H1 (cell line): ENCODE measurements around the gene MBOAT2. TPM values are rescaled to one million over a fixed set of nuclear protein-coding genes. Genes with fewer than 3 reads are reported as not detected.

Source experiments
- CTCF ChIA-PET: fragments of 300-600 bp; sonication (Branson Sonifier 250); formaldehyde crosslinking; loops from one replicate; lab custom pipeline; 2021; ENCODE audit not compliant: partially characterized antibody; lab: Charles Lee
- POLR2A ChIA-PET: fragments of 300-600 bp; sonication (Branson Sonifier 250); formaldehyde crosslinking; loops from one replicate; lab custom pipeline; 2021; ENCODE audit warnings: inconsistent platforms; ENCODE audit not compliant: partially characterized antibody; lab: Charles Lee
- DNase-seq, 2 experiments: peaks; one replicate each; pipeline versions ENCODE4 v3.0.0 to v3.0.0-alpha.2; 2010 to 2022; ENCODE audit warnings: low spot score in 2 of 2, low read depth in 1 of 2, mixed read lengths in 1 of 2
- FAIRE-seq: peaks from 2 replicates; lab custom pipeline; 2011; peaks lifted over from hg19 to GRCh38; lab: Jason Lieb, UNC
- H2AFZ ChIP-seq: 2 replicates; pipeline ENCODE4 v1.8.1; 2012; ENCODE audit warnings: low read length, inconsistent platforms
- H2AK5ac ChIP-seq: 2 replicates; pipeline ENCODE4 v1.6.1; 2013; ENCODE audit warnings: low read depth, low read length
- H2BK120ac ChIP-seq: replicated peaks from 2 replicates; pipeline ENCODE3; 2013; ENCODE audit warnings: low read depth, low read length, inconsistent platforms
- H2BK12ac ChIP-seq: 2 replicates; pipeline ENCODE4 v1.6.1; 2013; ENCODE audit warnings: low read depth, low read length
- H2BK15ac ChIP-seq: 2 replicates; pipeline ENCODE4 v1.6.1; 2013; ENCODE audit warnings: low read length
- H2BK20ac ChIP-seq: 2 replicates; pipeline ENCODE4 v1.6.1; 2013; ENCODE audit warnings: low read length
- H2BK5ac ChIP-seq: 2 replicates; pipeline ENCODE4 v1.6.1; 2013; ENCODE audit warnings: low read depth, low read length
- H3K14ac ChIP-seq: 2 replicates; pipeline ENCODE4 v1.6.1; 2013; ENCODE audit warnings: inconsistent platforms; ENCODE audit not compliant: insufficient read length
- H3K18ac ChIP-seq: 2 replicates; pipeline ENCODE4 v1.6.1; 2013; ENCODE audit warnings: low read length; ENCODE audit errors: extremely low read depth
- H3K23ac ChIP-seq: 2 replicates; pipeline ENCODE4 v1.6.1; 2013; ENCODE audit warnings: inconsistent platforms; ENCODE audit not compliant: insufficient read length
- H3K23me2 ChIP-seq: 2 replicates; pipeline ENCODE4 v1.6.1; 2013; ENCODE audit warnings: low read depth, low read length
- H3K27ac ChIP-seq: 2 replicates; pipeline ENCODE4 v1.6.1; 2011; ENCODE audit warnings: low read depth, low read length, inconsistent platforms
- H3K27me3 ChIP-seq, 4 experiments: replicated peaks in 1 of 4; 1 replicate in 1 of 4; 2 replicates in 3 of 4; pipeline versions ENCODE4 v1.6.1 to v1.8.1; 2011 to 2013; ENCODE audit warnings: low read length in 3 of 4, mild to moderate bottlenecking in 3 of 4, inconsistent platforms in 2 of 4, mixed read lengths in 2 of 4, moderate library complexity in 1 of 4; ENCODE audit not compliant: control insufficient read depth in 3 of 4, insufficient read depth in 3 of 4; ENCODE audit errors: extremely low read depth in 1 of 4
- H3K36me3 ChIP-seq, 4 experiments: 2 replicates each; pipeline versions ENCODE4 v1.6.1 to v1.8.1; 2011 to 2013; ENCODE audit warnings: mild to moderate bottlenecking in 4 of 4, low read length in 3 of 4, moderate library complexity in 2 of 4, control low read depth in 1 of 4, inconsistent platforms in 1 of 4; ENCODE audit not compliant: insufficient read depth in 4 of 4, control insufficient read depth in 2 of 4
- H3K4ac ChIP-seq: replicated peaks from 2 replicates; pipeline ENCODE3; 2013; ENCODE audit warnings: low read length, low read depth, mixed read lengths, inconsistent platforms; ENCODE audit not compliant: insufficient read length
- H3K4me1 ChIP-seq, 4 experiments: replicated peaks in 1 of 4; 1 replicate in 1 of 4; 2 replicates in 3 of 4; pipeline versions ENCODE4 v1.6.1 to v1.8.1; 2011 to 2013; ENCODE audit warnings: low read length in 3 of 4, inconsistent platforms in 2 of 4, mixed read lengths in 1 of 4; ENCODE audit not compliant: insufficient read depth in 4 of 4, control insufficient read depth in 3 of 4
- H3K4me2 ChIP-seq, 2 experiments: 2 replicates each; pipeline versions ENCODE4 v1.6.1 to v1.8.1; 2011 to 2013; ENCODE audit warnings: low read depth in 2 of 2, low read length in 2 of 2, control low read depth in 1 of 2, inconsistent platforms in 1 of 2, mild to moderate bottlenecking in 1 of 2; ENCODE audit not compliant: insufficient read depth in 1 of 2
- H3K4me3 ChIP-seq, 4 experiments: fragments of 200-600, 300-600 bp in 1 of 4; sonication (generic), shearing (Covaris generic), sonication (Bioruptor Twin) in 1 of 4; 2 replicates each; pipeline versions ENCODE4 v1.5.1 to v1.8.1; 2011 to 2016; ENCODE audit warnings: low read length in 4 of 4, low read depth in 3 of 4, control low read depth in 2 of 4, inconsistent platforms in 2 of 4, mild to moderate bottlenecking in 2 of 4, mixed read lengths in 1 of 4, moderate library complexity in 1 of 4; ENCODE audit not compliant: insufficient read depth in 2 of 4; ENCODE audit errors: extremely low read depth in 1 of 4
- H3K56ac ChIP-seq: replicated peaks from 2 replicates; pipeline ENCODE3; 2013; ENCODE audit warnings: low read depth, mild to moderate bottlenecking, mixed read lengths, low read length, inconsistent platforms; ENCODE audit not compliant: insufficient read length
- H3K79me1 ChIP-seq: 2 replicates; pipeline ENCODE4 v1.6.1; 2013; ENCODE audit warnings: low read depth, low read length, control low read depth
- H3K79me2 ChIP-seq, 2 experiments: 2 replicates each; pipeline versions ENCODE4 v1.6.1 to v1.8.1; 2012 to 2013; ENCODE audit warnings: low read length in 2 of 2, mild to moderate bottlenecking in 2 of 2, inconsistent platforms in 1 of 2; ENCODE audit not compliant: insufficient read depth in 2 of 2, control insufficient read depth in 1 of 2
- H3K9ac ChIP-seq, 4 experiments: replicated peaks in 1 of 4; 1 replicate in 1 of 4; 2 replicates in 3 of 4; pipeline versions ENCODE4 v1.6.1 to v1.8.1; 2011 to 2013; ENCODE audit warnings: low read depth in 3 of 4, low read length in 3 of 4, control low read depth in 2 of 4, mild to moderate bottlenecking in 2 of 4, moderate library complexity in 2 of 4, inconsistent platforms in 1 of 4; ENCODE audit errors: extremely low read depth in 1 of 4
- H3K9me3 ChIP-seq, 2 experiments: 2 replicates each; pipeline versions ENCODE4 v1.6.1 to v1.8.1; 2012 to 2013; ENCODE audit warnings: mild to moderate bottlenecking in 2 of 2, moderate library complexity in 2 of 2, control low read depth in 1 of 2, inconsistent platforms in 1 of 2, low read depth in 1 of 2, low read length in 1 of 2, mixed read lengths in 1 of 2; ENCODE audit not compliant: insufficient read depth in 2 of 2
- H4K20me1 ChIP-seq, 2 experiments: replicated peaks in 1 of 2; 2 replicates each; pipeline versions ENCODE3 to v1.8.1; 2011 to 2013; ENCODE audit warnings: inconsistent platforms in 2 of 2, low read length in 2 of 2, mild to moderate bottlenecking in 1 of 2; ENCODE audit not compliant: insufficient read depth in 2 of 2, control insufficient read depth in 1 of 2
- H4K5ac ChIP-seq: 2 replicates; pipeline ENCODE4 v1.6.1; 2013; ENCODE audit warnings: low read length, low read depth, mixed read lengths, inconsistent platforms; ENCODE audit not compliant: insufficient read length
- H4K8ac ChIP-seq: 2 replicates; pipeline ENCODE4 v1.8.0; 2013; ENCODE audit warnings: mild to moderate bottlenecking, moderate library complexity, low read length, inconsistent platforms; ENCODE audit not compliant: insufficient read depth; ENCODE audit errors: extremely low read depth
- H4K91ac ChIP-seq: replicated peaks from 2 replicates; pipeline ENCODE3; 2013; ENCODE audit warnings: low read length, mixed read lengths, inconsistent platforms; ENCODE audit not compliant: insufficient read length
- CHD2 ChIP-seq: IDR thresholded peaks from 2 replicates; pipeline ENCODE4 v1.6.1; 2012; ENCODE audit warnings: low read length, improper control_type of control experiment
- KDM4A ChIP-seq: IDR thresholded peaks from one replicate; pipeline ENCODE4 v1.7.1; 2012; ENCODE audit warnings: low read depth, mild to moderate bottlenecking, moderate library complexity, low read length, inconsistent platforms; ENCODE audit not compliant: severe bottlenecking
- RAD21 ChIP-seq, 2 experiments: IDR thresholded peaks in 1 of 2; conservative IDR thresholded peaks in 1 of 2; 2 replicates each; pipeline ENCODE4 v1.6.1; 2011; ENCODE audit warnings: low read depth in 2 of 2, low read length in 2 of 2, improper control_type of control experiment in 1 of 2, inconsistent platforms in 1 of 2, mild to moderate bottlenecking in 1 of 2, moderate library complexity in 1 of 2
- RBBP5 ChIP-seq: IDR thresholded peaks from 2 replicates; pipeline ENCODE4 v1.7.1; 2012; ENCODE audit warnings: low read depth, mild to moderate bottlenecking, inconsistent platforms, low read length, moderate library complexity, borderline replicate concordance
- TAF7 ChIP-seq: optimal IDR thresholded peaks from 2 replicates; pipeline ENCODE3; 2011; ENCODE audit warnings: low read depth, mild to moderate bottlenecking, inconsistent platforms, low read length, moderate library complexity, borderline replicate concordance
- WGBS, 2 experiments: shearing (Covaris generic) in 1 of 2; methylation state at CpG; one replicate each; pipeline versions ENCODE4 v1.1.6 to v1.1.7; 2013 to 2015; ENCODE audit warnings: low lambda C conversion rate in 2 of 2, mixed read lengths in 2 of 2, inconsistent platforms in 1 of 2, low coverage in 1 of 2, missing lambda C conversion rate in 1 of 2; ENCODE audit not compliant: insufficient replicate concordance in 2 of 2, insufficient coverage in 1 of 2, insufficient read length in 1 of 2; ENCODE audit errors: extremely low coverage in 1 of 2, missing lambda C conversion rate in 1 of 2; 5-methylcytosine and 5-hydroxymethylcytosine counted together
- polyA plus RNA-seq, 7 experiments: library from polyadenylated mRNA; depleted of rRNA in 3 of 7; stranded (reverse) in 5 of 7; unstranded in 2 of 7; fragments of >200 nt in 5 of 7; fragments of 200-250 nt in 2 of 7; gene quantifications; 1 replicate in 5 of 7; 2 replicates in 1 of 7; 4 replicates in 1 of 7; pipeline versions ENCODE4 v1.2.1 to v1.2.3, GENCODE V29; 2011 to 2013; ENCODE audit warnings: missing spikeins in 2 of 7, mixed read lengths in 2 of 7
- total RNA-seq: library from RNA; stranded (reverse); fragmentation: NEBNext Ultra II Directional; extraction: Animal tissue kit (Norgen Biotek cat#: 25700); gene quantifications from 2 replicates; pipeline ENCODE4 v1.2.1, GENCODE V29; 2021

MBOAT2 gene
- total and polyA plus RNA-seq, 2 of the 8 experiments (the other 6 are each of a cell fraction or from before 2014, with no cell fraction given): 11.2 to 23.4 TPM

- H3K9ac ChIP-seq: peak overlapping the region; percentile 80 to 90 (median 84)
- peaks cover 2 to 5% of the 10 kb centered on the region in 2 experiments for H4K20me1 ChIP-seq
- peak overlapping the region; percentile 77; the same call in 1 of the 2 replicates for H2AFZ ChIP-seq
- no peak overlapping the region for H4K91ac ChIP-seq
- FAIRE-seq (no peak), DNase-seq (no peak)
- no peak overlapping the region for H3K4ac ChIP-seq
- no peak overlapping the region for H2BK12ac ChIP-seq
- peaks cover 6 to 23% of the 10 kb centered on the region in 2 experiments for H3K79me2 ChIP-seq
- no peaks in the 10 kb centered on the region for H3K9me3 ChIP-seq
- WGBS, 2 experiments: 20% methylated on average over 25 of the region's 25 CpGs; no CpG with 5 or more reads in 1 of the 2 experiments
- TF ChIP-seq RAD21 (IDR thresholded peaks at IDR 0.05 in 1 of 2, conservative IDR thresholded peaks at IDR 0.05 in 1 of 2; ENCODE audit: low read depth in 2 of 2, low read length in 2 of 2) (no peak), CHD2 (no peak), KDM4A (peak; percentile 87), TAF7 (no peak), RBBP5 (peak; percentile 32; the same call in 1 of the 2 replicates)
- H2AK5ac ChIP-seq: no peak overlapping the region; the same call in 1 of the 2 replicates
- peak overlapping the region; percentile 90 to 96 for H3K4me2 ChIP-seq
- no peaks in the 10 kb centered on the region for H3K27me3 ChIP-seq
- peaks cover 0 to 7% (median 3%) of the 10 kb centered on the region in 4 experiments; a peak in 4 of 7 replicates for H3K4me1 ChIP-seq
- no peak overlapping the region for H2BK120ac ChIP-seq
- CTCF ChIA-PET: interaction anchor here (0.9 to 2.2 kb wide), 6 partner anchors 13 to 136 kb away, joined by 3 to 8 read pairs (median 4); no protein-coding TSS in a partner anchor
- no peaks in the 10 kb centered on the region; a peak in 1 of 8 replicates for H3K36me3 ChIP-seq
- H3K14ac ChIP-seq: no peak overlapping the region
- POLR2A ChIA-PET: interaction anchor here (0.6 to 1.6 kb wide), 7 partner anchors 10 to 1701 kb away, joined by 3 to 8 read pairs (median 3); no protein-coding TSS in a partner anchor
- H3K79me1 ChIP-seq: peaks cover 2% of the 10 kb centered on the region; the same call in 1 of the 2 replicates
- peak overlapping the region; percentile 3 for H3K56ac ChIP-seq
- H3K23ac ChIP-seq: no peak overlapping the region
- H3K18ac ChIP-seq: peak overlapping the region; percentile 62
- H3K23me2 ChIP-seq: peaks cover 5% of the 10 kb centered on the region
- H4K5ac ChIP-seq: peak overlapping the region; percentile 72
- peak overlapping the region; percentile 68 to 93 (median 74) for H3K4me3 ChIP-seq
- no peak overlapping the region for H2BK20ac ChIP-seq
- peak overlapping the region; percentile 55; the same call in 1 of the 2 replicates for H2BK5ac ChIP-seq
- peak overlapping the region; percentile 99 for H4K8ac ChIP-seq
- peak overlapping the region; percentile 88 for H3K27ac ChIP-seq
- no peak overlapping the region for H2BK15ac ChIP-seq
These were observed 1.1 kb upstream of the MBOAT2 start for GRCh38 chr2:9004338-9005204.
